ENCODE data around the gene MTFMT. TPM values are rescaled to one million over a fixed set of nuclear protein-coding genes. Genes with fewer than 3 reads are reported as not detected.
"Not testable (repeated sequence)": the region's sequence is repeated elsewhere in the genome, so short reads cannot be mapped to it uniquely, and the experiment has no call there.

Gene MTFMT
- 10 to 100 TPM; 14.9 to 15.6 (median 15.4) TPM for polyA plus RNA-seq (ENCODE audit: insufficient read length in 3 of 3)

DNA sequence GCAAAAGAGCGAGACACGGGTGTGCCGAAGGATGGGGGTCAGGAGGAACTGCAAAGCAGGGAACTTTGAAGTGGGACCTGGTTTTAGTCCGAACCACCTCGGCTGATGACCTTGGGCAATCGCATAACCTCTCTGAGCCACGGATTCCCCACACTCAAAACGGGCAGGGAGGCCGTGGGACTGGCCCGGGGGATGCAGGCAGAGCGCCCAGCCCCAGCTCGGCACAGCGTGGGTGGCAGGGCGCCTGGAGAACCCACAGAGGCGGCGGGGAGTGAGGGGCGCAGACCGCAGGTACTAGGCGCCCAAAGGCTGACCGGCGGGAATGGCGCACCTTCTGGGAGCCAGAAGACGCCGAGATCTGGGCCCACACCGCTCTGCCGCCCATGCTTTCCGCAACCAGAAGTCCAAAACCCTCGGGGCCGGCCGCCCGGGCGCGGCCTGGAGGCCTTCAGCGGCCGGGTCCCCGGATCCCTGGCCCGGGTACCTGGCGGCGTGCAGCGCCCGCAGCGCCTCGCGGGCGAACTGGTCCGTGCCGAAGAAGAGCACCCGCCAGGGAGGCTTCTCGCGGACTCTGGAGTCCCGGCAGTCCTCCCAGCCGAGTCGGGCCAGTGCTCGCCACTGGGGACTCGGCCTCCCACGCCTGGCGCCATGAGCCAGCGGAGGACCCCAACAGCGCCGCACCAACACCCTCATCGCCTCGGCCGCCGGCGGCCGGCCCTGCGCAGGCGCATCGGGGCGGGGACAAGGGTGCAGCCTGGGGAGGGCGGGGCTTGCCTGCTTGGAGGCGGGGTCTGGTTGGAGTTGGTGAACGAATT is at the start of gene MTFMT:
TSS of gene MTFMT (minus strand) at position 719 of the 815 bp plus-strand sequence. CDS start at position 693, 26 bp downstream.
- peak in 2 of 3 donors; percentile 75 to 76 for DNase-seq (ENCODE audit: low read depth in 3 of 3, low spot score in 2 of 3)

GRCh38 chr15:65077981-65078352 is 48.5 kb upstream of the MTFMT start:
- DNase-seq (ENCODE audit: low read depth in 3 of 3, low spot score in 2 of 3) = no peak

DNA sequence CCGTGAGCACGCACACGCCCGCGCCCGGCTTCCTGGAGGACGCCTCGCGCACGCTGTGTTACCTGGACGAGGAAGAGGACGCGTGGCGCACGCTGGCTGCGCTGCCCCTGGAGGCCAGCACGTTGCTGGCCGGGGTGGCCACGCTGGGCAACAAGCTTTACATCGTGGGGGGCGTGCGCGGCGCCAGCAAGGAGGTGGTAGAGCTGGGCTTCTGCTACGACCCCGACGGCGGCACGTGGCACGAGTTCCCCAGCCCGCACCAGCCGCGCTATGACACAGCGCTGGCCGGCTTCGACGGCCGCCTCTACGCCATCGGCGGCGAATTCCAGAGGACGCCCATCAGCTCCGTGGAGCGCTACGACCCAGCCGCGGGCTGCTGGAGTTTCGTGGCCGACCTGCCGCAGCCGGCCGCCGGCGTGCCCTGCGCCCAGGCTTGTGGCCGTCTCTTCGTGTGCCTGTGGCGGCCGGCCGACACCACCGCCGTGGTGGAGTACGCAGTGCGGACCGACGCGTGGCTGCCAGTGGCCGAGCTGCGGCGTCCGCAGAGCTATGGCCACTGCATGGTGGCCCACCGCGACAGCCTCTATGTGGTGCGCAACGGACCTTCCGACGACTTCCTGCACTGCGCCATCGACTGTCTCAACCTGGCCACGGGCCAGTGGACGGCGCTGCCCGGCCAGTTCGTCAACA is 48.0 kb upstream of the MTFMT start:
- no peak for DNase-seq (ENCODE audit: low read depth in 3 of 3, low spot score in 2 of 3)

- DNase-seq (ENCODE audit: low read depth in 3 of 3, low spot score in 2 of 3) = no peak
These were observed 47.2 kb upstream of the MTFMT start, which contains the start of gene KBTBD13 for GRCh38 chr15:65076486-65077290. KBTBD13 (plus strand) TSS chr15:65076746; CDS start chr15:65076816, 70 bp downstream.

GRCh38 chr15:65075607-65076395 is 46.4 kb upstream of the MTFMT start:
- not testable (repeated sequence) for DNase-seq (ENCODE audit: low read depth in 3 of 3, low spot score in 2 of 3)

DNA sequence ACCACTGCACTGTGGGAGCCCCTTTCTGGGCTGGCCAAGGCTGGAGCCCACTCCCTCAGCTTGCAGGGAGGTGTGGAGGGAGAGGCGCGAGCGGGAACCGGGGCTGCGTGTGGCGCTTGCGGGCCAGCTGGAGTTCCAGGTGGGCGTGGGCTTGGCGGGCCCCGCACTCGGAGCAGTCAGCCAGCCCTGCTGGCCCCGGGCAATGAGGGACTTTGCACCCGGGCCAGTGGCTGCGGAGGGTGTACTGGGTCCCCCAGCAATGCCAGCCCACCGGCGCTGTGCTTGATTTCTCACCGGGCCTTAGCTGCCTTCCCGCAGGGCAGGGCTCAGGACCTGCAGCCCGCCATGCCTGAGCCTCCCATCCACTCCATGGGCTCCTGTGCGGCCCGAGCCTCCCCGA is 45.5 kb upstream of the MTFMT start:
- not testable (repeated sequence) for DNase-seq (ENCODE audit: low read depth in 3 of 3, low spot score in 2 of 3)

DNA sequence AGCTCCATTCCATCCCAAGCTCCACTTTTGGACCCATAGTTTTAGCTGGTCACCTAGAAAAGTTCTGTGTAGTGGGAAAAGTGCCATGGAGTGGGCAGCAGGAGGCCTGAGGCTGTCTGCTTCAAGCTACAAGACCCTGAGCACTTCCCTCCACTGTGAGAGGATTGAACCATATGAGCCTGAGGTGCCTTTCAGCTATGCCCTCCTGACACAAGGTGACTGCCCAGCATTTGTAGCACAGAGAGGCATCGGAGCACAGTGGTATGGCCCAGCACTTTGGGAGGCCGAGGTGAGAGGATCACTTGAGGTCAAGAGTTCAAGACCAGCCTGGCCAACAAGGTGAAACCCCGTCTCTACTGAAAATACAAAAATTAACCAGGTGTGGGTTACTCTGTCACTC is 43.2 kb upstream of the MTFMT start:
- no peak for DNase-seq (ENCODE audit: low read depth in 3 of 3, low spot score in 2 of 3)

DNA sequence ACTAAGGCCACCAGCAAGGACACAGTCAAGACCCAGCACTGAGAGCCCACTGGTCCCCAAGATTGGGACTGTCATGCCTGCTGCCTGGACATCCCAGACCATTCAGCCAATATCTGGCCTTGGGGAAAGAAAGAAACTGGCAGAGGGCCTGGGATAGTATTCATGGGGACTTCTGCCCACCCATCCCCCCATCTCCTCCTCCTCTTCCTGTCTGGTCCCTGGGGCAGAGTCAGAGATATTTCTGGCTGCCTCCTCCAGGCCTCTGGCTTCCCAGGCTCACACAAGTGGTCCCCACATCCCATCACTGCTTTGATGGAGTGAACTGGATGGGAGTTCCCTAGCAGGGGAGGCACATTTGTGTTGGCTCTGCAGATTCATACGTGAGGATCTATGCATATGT is 42.6 kb upstream of the MTFMT start:
- no peak for DNase-seq (ENCODE audit: low read depth in 3 of 3, low spot score in 2 of 3)

GRCh38 chr15:65071381-65071811 is 42.0 kb upstream of the MTFMT start:
- DNase-seq (ENCODE audit: low read depth in 3 of 3, low spot score in 2 of 3) = no peak

DNA sequence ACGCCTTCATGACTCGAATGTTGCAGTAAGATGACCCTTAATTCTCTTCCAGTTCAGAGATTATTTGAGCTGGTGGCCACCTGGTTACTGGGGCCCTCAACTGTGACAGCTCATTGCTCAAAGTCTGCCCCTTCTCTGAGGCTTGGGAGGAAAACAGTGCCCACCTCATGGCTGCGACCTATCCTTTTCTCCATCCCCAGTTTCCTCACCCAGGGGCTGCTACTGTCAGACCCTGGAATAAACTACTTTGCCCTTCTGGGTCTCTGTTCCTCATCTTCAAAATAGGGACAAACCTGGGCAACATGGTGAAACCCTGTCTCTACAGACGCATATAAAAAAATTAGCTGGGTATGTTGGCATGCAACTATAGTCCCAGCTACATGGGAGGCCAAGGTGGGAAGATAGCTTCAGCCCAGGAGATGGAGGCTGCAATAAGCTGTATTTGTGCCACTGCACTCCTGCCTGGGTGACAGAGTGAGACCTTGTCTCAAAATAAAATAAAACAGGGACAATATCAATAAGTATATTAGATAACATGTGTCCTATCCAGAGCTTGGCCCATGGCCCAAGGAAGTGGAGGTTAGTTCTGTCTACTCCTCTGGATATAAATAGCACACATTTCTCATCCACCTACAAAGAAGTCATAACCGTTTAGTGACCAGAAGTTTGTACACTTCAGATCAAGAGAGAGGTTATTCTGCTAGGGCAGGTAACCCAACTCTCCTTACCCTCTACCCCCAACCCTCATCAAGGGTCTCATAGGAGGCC is 40.5 kb upstream of the MTFMT start:
- no peak for DNase-seq (ENCODE audit: low read depth in 3 of 3, low spot score in 2 of 3)

- DNase-seq (ENCODE audit: low read depth in 3 of 3, low spot score in 2 of 3) = no peak
These were observed 39.7 kb upstream of the MTFMT start for GRCh38 chr15:65069179-65069578.

- DNase-seq (ENCODE audit: low read depth in 3 of 3, low spot score in 2 of 3) = no peak
These were observed 39.0 kb upstream of the MTFMT start for GRCh38 chr15:65068403-65068788.

DNA sequence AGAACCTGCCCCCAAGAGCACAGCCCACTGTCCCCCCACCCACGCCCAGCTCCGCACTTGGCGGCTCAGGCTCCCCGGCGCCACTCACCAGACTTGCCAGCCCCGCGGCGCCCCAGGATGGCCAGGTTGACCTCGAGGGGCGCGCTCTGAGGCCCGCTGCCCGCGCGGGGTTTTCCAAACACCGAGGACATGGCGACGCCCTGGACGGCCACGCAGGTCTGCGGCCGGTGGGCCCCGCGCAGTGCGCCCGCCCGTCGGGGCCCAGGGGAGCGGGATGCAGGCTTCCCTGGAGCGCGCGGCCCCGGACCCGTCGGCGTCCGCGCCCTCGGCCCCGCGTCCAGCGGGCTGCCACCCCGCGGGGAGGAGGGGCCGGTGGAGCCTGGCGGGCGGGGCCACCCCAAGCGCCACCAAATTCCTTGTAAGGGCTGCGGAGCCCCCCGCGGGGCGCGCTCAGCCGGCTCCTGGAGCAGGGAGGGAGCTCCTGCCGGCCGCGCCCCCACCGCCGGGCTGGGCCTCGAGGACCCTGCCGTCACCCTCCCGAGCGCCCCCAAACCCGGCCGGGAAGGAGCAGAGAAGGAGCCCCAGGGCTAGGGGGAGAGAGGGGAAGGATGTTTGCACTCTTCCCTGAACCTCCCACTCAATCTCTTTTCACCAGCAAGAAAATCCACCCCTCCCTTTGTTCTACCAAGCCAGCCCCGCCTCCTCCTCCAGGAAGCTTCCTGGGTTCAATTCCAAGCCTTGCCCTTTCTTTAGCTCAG is 38.4 kb upstream of the MTFMT start, which contains the start of gene RASL12:
TSS of gene RASL12 (minus strand) at position 347 of the 758 bp plus-strand sequence. CDS start at position 191, 156 bp downstream.
- DNase-seq (ENCODE audit: low read depth in 3 of 3, low spot score in 2 of 3) = no peak

DNA sequence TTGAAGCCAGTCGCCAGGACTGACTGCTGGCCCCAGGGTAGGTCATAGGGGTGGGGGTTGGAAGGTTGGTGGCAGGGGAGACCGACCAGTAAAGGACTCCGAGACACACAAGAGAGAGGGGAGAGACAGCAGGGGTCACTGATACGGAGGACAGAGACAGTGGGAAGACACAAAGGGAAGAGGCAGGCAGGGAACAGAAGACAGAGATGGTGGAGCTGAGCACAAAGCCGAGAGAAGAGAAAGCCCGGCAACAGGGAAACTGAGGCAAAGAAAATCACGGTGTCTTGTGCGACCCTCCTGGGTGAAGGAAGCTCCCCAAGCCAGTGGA is 37.8 kb upstream of the MTFMT start:
- DNase-seq (ENCODE audit: low read depth in 3 of 3, low spot score in 2 of 3) = no peak

DNA sequence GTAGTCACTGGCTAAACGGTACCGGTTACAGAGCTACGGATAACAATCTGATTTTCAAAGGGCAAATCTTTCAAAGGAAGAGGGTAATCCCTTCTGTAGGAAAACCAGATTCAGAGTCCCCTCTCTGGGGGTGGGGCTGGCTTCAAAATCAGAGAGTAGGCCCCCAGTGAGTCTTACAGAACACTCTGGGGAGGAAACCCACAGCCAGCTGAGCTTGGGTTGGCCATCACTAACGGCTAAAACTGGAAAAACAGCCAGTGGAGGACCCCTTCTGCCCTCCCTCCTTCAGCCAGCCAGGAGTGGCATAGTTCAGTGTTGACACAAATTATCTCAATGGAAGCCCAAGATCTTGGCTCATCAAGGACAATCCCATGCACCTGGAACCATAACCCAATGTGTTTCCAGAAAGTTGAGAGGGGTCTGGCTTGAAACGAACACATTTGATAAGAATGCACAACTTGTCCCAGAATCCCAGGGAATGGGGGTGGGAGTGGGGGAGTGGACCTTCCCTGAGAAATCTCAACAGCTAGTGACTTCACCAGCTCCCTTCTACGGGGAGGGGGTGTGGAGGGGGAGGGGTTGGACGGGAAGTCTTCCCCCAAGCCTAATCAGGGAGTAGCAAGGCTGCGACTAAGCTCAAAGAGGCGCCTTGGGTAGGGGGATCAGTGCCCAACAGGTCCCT is 37.3 kb upstream of the MTFMT start:
- no peak for DNase-seq (ENCODE audit: low read depth in 3 of 3, low spot score in 2 of 3)

- no peak for DNase-seq (ENCODE audit: low read depth in 3 of 3, low spot score in 2 of 3)
These were observed 36.7 kb upstream of the MTFMT start for GRCh38 chr15:65066001-65066634.

GRCh38 chr15:65062726-65063125 is 33.3 kb upstream of the MTFMT start:
- DNase-seq (ENCODE audit: low read depth in 3 of 3, low spot score in 2 of 3) = no peak

DNA sequence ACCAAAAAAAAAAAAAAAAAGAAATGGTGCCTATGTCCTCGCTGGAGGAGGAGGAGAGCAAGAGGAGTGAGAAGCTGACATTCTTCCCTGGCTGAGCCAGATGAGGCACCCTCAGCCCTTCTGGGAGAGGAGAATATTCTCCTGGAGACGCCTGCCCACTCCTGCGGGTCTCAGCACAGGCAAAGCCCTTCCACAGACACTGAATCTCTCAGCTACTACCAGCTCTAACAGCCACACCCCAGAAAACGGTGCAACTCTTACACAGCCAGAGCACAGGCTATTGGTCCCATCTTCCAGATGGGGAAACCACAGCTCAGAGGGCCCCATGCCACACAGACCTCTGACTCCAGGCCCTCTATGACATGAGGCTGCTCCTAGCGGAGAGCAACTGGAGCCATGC is 32.6 kb upstream of the MTFMT start:
- no peak for DNase-seq (ENCODE audit: low read depth in 3 of 3, low spot score in 2 of 3)
